ENCODE measurements around the gene TSPEAR.

DNA sequence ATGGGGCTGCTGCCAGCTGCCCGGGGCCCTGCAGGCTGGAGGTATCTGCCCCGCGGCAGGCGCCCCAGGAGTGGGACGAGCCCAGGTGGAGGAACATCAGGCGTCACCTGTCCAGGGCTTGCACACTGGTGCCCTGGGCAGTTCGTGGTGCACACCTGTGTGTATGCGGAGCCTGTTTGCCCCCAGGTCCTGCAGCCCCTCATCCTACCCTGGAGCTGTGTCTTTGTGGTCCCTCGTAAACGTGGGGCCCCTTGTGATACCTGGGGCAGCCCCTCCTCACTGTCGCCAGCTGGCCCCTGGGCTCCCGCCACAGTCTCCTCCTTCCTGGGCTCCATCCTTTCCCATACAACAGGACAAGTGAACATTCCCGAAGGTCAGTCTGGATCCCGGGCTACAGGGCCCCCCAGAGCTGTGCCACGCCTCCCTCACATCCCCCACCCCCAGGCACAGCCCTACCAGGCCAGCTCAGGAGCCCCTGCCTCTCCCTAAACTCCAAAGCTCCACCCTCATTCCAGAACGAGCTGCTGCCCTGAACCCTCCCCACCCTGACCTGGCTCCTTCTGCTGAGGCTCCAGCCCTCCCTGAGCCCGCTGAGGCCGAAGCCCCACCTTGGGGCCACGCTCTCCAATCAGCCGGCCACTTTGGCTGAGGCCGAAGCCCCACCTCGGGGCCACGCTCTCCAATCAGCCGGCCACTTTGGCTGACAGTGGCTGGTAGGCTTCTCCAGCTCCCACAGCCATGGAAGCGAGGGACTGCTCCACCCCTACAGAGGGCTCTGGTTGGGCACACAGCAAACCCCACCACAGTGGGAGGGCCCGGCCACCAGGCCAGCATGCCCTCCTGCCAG, 47.6 kb upstream of the TSPEAR start:
- TF ChIP-seq REST (IDR thresholded peaks at IDR 0.05; ENCODE audit: insufficient read depth in 1 of 2, low read depth in 2 of 2, low read length in 2 of 2) (no peak), POLR2AphosphoS5 (IDR thresholded peaks at IDR 0.05; ENCODE audit: low read depth, low read length) (no peak), TAF1 (IDR thresholded peaks at IDR 0.05; ENCODE audit: borderline replicate concordance, insufficient read depth, low read length) (no peak), FOXP2 (optimal IDR thresholded peaks at IDR 0.05; ENCODE audit: borderline replicate concordance, extremely low read depth, extremely low read length, insufficient read depth) (no peak), SIN3A (IDR thresholded peaks at IDR 0.05; ENCODE audit: borderline replicate concordance, insufficient read depth, low read length) (no peak)

Measured in PFSK-1 (cell line).